ENCODE results near the gene SLC3A2.

SLC3A2 gene

GRCh38 chr11:62931499-62932278 lies 51.0 kb downstream of the SLC3A2 start:
- DNase-seq = no peak

GRCh38 chr11:62933285-62933684 lies 52.6 kb downstream of the SLC3A2 start:
- DNase-seq = no peak

- no peak for DNase-seq
Observed at GRCh38 chr11:62933750-62934495, 53.2 kb downstream of the SLC3A2 start.

- DNase-seq = no peak
Observed at GRCh38 chr11:62934496-62934785, 53.7 kb downstream of the SLC3A2 start.

- peak in 2 of 3 donors; percentile 26 to 40 for DNase-seq
Observed at GRCh38 chr11:62937528-62937927, 56.8 kb downstream of the SLC3A2 start.
